CD8-positive, alpha-beta memory T cell (primary cell): ENCODE data around the gene SEC14L2. TPM values are rescaled to one million over a fixed set of nuclear protein-coding genes. Genes with fewer than 3 reads are reported as not detected.
A peak's percentile ranks its signal among the peaks of the same experiment; 100 is the strongest.
"Not testable (repeated sequence)": the region's sequence is repeated elsewhere in the genome, so short reads cannot be mapped to it uniquely, and the experiment has no call there.

Experiments
- CTCF ChIA-PET: fragments of 350-600 bp; sonication (Branson Sonifier 250); formaldehyde crosslinking; loops from one replicate; lab custom pipeline; 2021; ENCODE audit warnings: antibody characterized with exemption; lab: Charles Lee
- POLR2A ChIA-PET: fragments of 350-600 bp; sonication (Branson Sonifier 250); formaldehyde crosslinking; loops from one replicate; lab custom pipeline; 2021; ENCODE audit warnings: antibody characterized with exemption; lab: Charles Lee
- DNase-seq, 5 donors: peaks; one replicate each; pipeline versions ENCODE4 v3.0.0 to v3.0.0-alpha.2; 2020 to 2022; ENCODE audit warnings: mixed read lengths in 1 of 5
- H3K27ac ChIP-seq: one replicate; pipeline ENCODE4 v1.7.0; 2013; ENCODE audit warnings: low read depth, mild to moderate bottlenecking, low read length, moderate library complexity
- H3K27me3 ChIP-seq: 2 replicates; pipeline ENCODE4 v1.7.0; 2013; ENCODE audit warnings: low read length, mild to moderate bottlenecking; ENCODE audit not compliant: insufficient read depth, poor library complexity, severe bottlenecking
- H3K36me3 ChIP-seq: 2 replicates; pipeline ENCODE4 v1.7.0; 2013; ENCODE audit warnings: mild to moderate bottlenecking, low read length, moderate library complexity; ENCODE audit not compliant: insufficient read depth
- H3K4me1 ChIP-seq: 2 replicates; pipeline ENCODE4 v1.7.0; 2013; ENCODE audit warnings: mild to moderate bottlenecking, low read length, moderate library complexity; ENCODE audit not compliant: insufficient read depth
- H3K4me3 ChIP-seq: 2 replicates; pipeline ENCODE4 v1.7.0; 2013; ENCODE audit warnings: mild to moderate bottlenecking, low read length
- H3K9me3 ChIP-seq: 2 replicates; pipeline ENCODE4 v1.7.0; 2013; ENCODE audit warnings: mild to moderate bottlenecking, low read length
- H3K27ac Mint-ChIP-seq, 8 donors: one replicate each; pipeline ENCODE4 v1.8.0; 2020 to 2021; ENCODE audit warnings: mixed read lengths in 8 of 8, mild to moderate bottlenecking in 6 of 8, inconsistent platforms in 3 of 8, moderate library complexity in 3 of 8
- H3K27me3 Mint-ChIP-seq, 2 donors: one replicate each; pipeline ENCODE4 v1.8.0; 2020 to 2021; ENCODE audit warnings: mixed read lengths in 2 of 2, mild to moderate bottlenecking in 1 of 2, moderate library complexity in 1 of 2
- H3K36me3 Mint-ChIP-seq, 3 donors: one replicate each; pipeline ENCODE4 v1.8.0; 2020 to 2021; ENCODE audit warnings: mixed read lengths in 3 of 3, inconsistent platforms in 1 of 3, mild to moderate bottlenecking in 1 of 3
- H3K4me1 Mint-ChIP-seq, 3 donors: one replicate each; pipeline ENCODE4 v1.8.0; 2020 to 2021; ENCODE audit warnings: mixed read lengths in 3 of 3, inconsistent platforms in 1 of 3, mild to moderate bottlenecking in 1 of 3
- H3K4me3 Mint-ChIP-seq, 7 donors: one replicate each; pipeline ENCODE4 v1.8.0; 2020 to 2021; ENCODE audit warnings: mixed read lengths in 7 of 7, mild to moderate bottlenecking in 6 of 7, moderate library complexity in 4 of 7, inconsistent platforms in 2 of 7
- H3K9me3 Mint-ChIP-seq, 5 donors: one replicate each; pipeline ENCODE4 v1.8.0; 2020 to 2022; ENCODE audit warnings: mixed read lengths in 5 of 5, mild to moderate bottlenecking in 3 of 5, moderate library complexity in 2 of 5, inconsistent platforms in 1 of 5
- polyA plus RNA-seq: library from polyadenylated mRNA; unstranded; fragments of 300-500 nt; fragmentation: Illumina TruSeq; gene quantifications from one replicate; pipeline ENCODE4 v1.2.3, GENCODE V29; 2021
- total RNA-seq, 2 experiments: library from RNA; stranded (reverse); gene quantifications; one replicate each; pipeline ENCODE4 v1.2.3, GENCODE V29; 2021

SEC14L2 gene
- total and polyA plus RNA-seq, 3 experiments from 2014 or later, result 4.4 to 4.9 (median 4.6) TPM

DNA sequence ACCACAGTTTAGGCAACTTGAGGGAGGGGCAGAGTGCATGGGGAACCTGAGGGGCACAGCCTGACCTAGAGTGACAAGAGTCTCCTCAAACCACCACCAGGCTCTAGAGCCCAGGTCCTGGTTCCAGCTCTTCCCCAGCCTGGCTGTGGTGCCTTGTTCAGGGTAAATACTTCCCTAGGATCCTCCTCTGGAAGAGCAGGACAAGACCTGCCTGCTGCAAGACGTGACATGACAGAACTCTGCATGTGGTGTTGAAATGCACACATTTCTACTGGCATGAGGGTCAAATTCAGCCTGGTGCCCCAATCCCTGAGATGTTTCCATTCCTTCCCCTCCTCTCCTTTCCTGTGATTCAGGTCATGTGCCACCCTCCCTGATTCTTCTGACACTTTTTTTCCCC lies 3.3 kb downstream of the SEC14L2 start:
- ChIA-PET CTCF (interaction anchor here (1.3 kb wide), 1 partner anchor 111 kb away, joined by 3 read pairs; the partner anchor contains the start of gene CASTOR1), POLR2A (interaction anchor here (0.6 kb wide), 1 partner anchor 81 kb away, joined by 3 read pairs; no protein-coding TSS in a partner anchor)
- Histone ChIP-seq H3K4me1 (peaks cover 30% of the 10 kb centered on the region), H3K4me3 (no peak overlapping the region), H3K27ac (no peak overlapping the region), H3K36me3 (no peaks in the 10 kb centered on the region), H3K9me3 (no peaks in the 10 kb centered on the region), H3K27me3 (peaks cover 12% of the 10 kb centered on the region)
- Mint-ChIP-seq H3K36me3 (no peaks in the 10 kb centered on the region), H3K27me3 (peaks cover 14 to 27% of the 10 kb centered on the region in 2 donors), H3K4me3 (no peak overlapping the region), H3K27ac (no peak overlapping the region), H3K4me1 (peaks cover 24 to 31% (median 25%) of the 10 kb centered on the region in 3 donors), H3K9me3 (no peaks in the 10 kb centered on the region)
- no peak for DNase-seq

DNA sequence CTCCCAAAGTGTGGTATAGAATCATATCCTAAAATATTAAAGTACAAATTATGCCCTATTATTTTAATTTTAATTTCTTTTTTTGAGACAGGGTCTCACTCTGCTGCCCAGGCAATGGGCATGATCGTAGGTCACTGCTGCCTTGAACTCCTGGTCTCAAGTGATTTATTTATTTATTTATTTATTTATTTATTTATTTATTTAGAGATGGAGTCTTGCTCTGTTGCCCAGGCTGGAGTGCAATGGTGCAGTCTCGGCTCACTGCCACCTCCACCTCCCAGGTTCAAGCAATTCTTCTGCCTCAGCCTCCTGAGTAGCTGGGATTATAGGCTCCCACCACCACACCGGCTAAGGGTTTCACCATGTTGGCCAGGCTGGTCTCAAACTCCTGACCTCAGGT lies 4.2 kb downstream of the SEC14L2 start:
- peaks cover 22 to 27% (median 25%) of the 10 kb centered on the region in 3 donors for H3K4me1 Mint-ChIP-seq
- H3K4me3 Mint-ChIP-seq, H3K27ac ChIP-seq, H3K9me3 ChIP-seq, H3K36me3 ChIP-seq, CTCF ChIA-PET, H3K4me3 ChIP-seq, H3K27me3 ChIP-seq, POLR2A ChIA-PET, DNase-seq, H3K27ac Mint-ChIP-seq, H3K9me3 Mint-ChIP-seq, H3K36me3 Mint-ChIP-seq: not testable (repeated sequence)
- H3K27me3 Mint-ChIP-seq, result peaks cover 12 to 19% of the 10 kb centered on the region in 2 donors
- peaks cover 26% of the 10 kb centered on the region for H3K4me1 ChIP-seq

DNA sequence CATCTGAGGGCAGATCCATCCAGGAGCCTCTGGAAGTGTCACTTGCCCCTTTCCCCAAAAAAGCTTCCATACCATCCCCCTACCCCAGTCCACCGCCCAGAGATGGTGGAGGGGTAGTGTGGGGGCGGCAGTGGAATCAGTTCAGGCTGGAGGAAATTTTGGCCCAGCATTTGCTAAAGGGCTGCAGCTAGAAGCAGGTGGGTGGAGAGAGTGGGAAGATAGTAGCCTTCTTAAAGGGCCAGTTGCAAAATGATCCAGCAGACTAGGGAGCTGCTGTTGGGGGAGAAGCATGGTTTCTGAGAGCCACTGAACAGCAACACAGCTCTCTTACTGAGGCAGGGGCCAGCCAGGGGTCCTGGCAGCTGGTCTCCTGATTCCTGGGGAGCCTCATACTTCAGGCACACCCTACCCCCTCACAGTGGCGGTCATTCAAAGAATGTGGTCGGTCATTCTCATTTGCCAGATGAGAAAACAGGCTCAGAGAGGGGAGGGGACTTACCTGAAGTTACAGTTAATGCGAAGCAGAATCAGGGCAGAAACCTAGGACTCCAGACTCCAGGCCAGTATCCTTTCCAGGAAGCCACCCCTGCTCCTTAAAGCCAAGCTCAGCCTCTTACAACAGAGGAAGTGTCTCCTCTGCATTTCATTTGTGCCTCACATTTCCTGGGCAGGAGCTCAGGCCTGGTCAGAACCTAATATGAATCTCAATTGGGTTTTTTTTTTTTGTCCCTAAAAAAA lies 5.4 kb downstream of the SEC14L2 start:
- H3K4me3 ChIP-seq, result no peak overlapping the region
- no peaks in the 10 kb centered on the region for H3K9me3 Mint-ChIP-seq
- H3K27me3 ChIP-seq, result peaks cover 6% of the 10 kb centered on the region
- H3K4me1 Mint-ChIP-seq, result peaks cover 17% of the 10 kb centered on the region in 3 donors
- H3K27me3 Mint-ChIP-seq, result peaks cover 6 to 10% of the 10 kb centered on the region in 2 donors
- H3K9me3 ChIP-seq, result no peaks in the 10 kb centered on the region
- peaks cover 0 to 3% (median 0%) of the 10 kb centered on the region in 3 donors for H3K36me3 Mint-ChIP-seq
- peaks cover 18% of the 10 kb centered on the region for H3K4me1 ChIP-seq
- POLR2A ChIA-PET, result no interaction called here
- H3K27ac ChIP-seq, result no peak overlapping the region
- H3K27ac Mint-ChIP-seq, result peak overlapping the region in 1 of 8 donors; percentile 44
- no peak for DNase-seq
- H3K36me3 ChIP-seq, result no peaks in the 10 kb centered on the region
- CTCF ChIA-PET, result interaction anchor here (1.1 kb wide), 1 partner anchor 11 kb away, joined by 5 read pairs; no protein-coding TSS in a partner anchor
- H3K4me3 Mint-ChIP-seq, result no peak overlapping the region

DNA sequence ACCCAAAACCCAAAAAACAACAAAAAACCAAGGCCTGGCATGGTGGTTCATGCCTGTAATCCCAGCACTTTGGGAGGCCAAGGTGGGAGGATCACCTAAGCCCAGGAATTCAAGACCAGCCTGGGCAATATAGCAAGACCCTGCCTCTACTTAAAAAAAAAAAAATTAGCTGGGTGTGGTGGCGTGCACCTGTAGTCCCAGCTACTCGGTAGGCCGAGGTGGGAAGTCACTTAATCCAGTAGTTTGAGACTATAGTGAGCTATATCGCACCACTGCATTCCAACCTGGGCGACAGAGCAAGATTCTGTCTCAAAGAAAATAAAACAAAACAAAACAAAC lies 5.9 kb downstream of the SEC14L2 start:
- DNase-seq, H3K36me3 ChIP-seq, H3K27ac ChIP-seq, CTCF ChIA-PET, H3K9me3 Mint-ChIP-seq, H3K9me3 ChIP-seq, H3K36me3 Mint-ChIP-seq, H3K4me3 Mint-ChIP-seq, H3K27me3 ChIP-seq, H3K27ac Mint-ChIP-seq, H3K4me3 ChIP-seq, H3K27me3 Mint-ChIP-seq: not testable (repeated sequence)
- peaks cover 14% of the 10 kb centered on the region in 3 donors for H3K4me1 Mint-ChIP-seq
- POLR2A ChIA-PET, result interaction anchor here (1.0 kb wide), 1 partner anchor 22 kb away, joined by 3 read pairs; no protein-coding TSS in a partner anchor
- peaks cover 13% of the 10 kb centered on the region for H3K4me1 ChIP-seq

DNA sequence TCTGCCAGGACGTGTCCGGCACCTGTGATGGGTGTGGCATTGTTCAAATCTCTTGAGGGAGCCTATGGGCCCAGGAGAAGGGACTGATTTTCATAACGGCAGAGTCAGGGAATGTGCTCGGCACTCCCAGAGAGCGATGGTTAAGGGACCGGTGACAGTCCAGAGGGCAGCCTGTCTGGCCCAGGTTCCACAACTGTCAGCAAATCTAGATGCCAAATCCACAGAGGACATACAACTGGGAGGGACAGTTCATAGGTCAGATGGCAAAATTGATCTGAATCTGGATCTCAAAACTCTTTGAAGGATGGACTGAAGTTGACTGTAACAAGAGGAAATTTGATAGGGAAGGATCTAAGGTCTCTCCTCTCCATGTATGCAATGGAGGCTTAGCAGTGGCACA lies 7.5 kb downstream of the SEC14L2 start:
- Histone ChIP-seq H3K4me1 (no peaks in the 10 kb centered on the region), H3K27ac (no peak overlapping the region), H3K9me3 (no peaks in the 10 kb centered on the region), H3K36me3 (no peaks in the 10 kb centered on the region), H3K27me3 (no peaks in the 10 kb centered on the region), H3K4me3 (no peak overlapping the region)
- CTCF ChIA-PET, result no interaction called here
- no peaks in the 10 kb centered on the region for H3K4me1 Mint-ChIP-seq
- H3K27ac Mint-ChIP-seq, result peak overlapping the region in 3 of 8 donors; percentile 43 to 50 (median 46)
- DNase-seq, result no peak
- no peaks in the 10 kb centered on the region for H3K9me3 Mint-ChIP-seq
- H3K27me3 Mint-ChIP-seq, result no peaks in the 10 kb centered on the region
- no peak overlapping the region for H3K4me3 Mint-ChIP-seq
- POLR2A ChIA-PET, result no interaction called here
- peaks cover 0 to 4% (median 2%) of the 10 kb centered on the region in 3 donors for H3K36me3 Mint-ChIP-seq

DNA sequence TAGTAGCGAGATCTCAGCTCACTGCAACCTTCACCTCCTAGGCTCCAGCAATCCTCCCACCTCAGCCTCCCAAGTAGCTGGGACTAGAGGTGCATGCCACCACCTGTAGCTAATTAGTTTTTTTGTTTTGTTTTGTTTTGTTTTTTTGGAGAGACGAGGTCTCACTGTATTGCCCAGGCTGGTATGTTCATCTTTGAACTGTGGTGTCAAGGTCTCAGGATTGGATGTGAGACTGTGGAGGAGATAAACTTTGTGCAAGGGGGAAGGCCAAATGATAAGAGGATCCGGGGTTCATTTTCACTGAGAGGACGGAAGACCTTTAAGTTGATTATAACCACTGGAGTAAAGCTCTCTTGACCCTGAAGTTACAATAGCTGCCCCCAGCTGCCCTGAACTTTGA lies 8.9 kb downstream of the SEC14L2 start:
- Histone ChIP-seq H3K27ac (no peak overlapping the region), H3K9me3 (no peaks in the 10 kb centered on the region), H3K4me3 (no peak overlapping the region), H3K36me3 (no peaks in the 10 kb centered on the region), H3K4me1 (no peaks in the 10 kb centered on the region), H3K27me3 (no peaks in the 10 kb centered on the region)
- Mint-ChIP-seq H3K4me1 (no peaks in the 10 kb centered on the region), H3K4me3 (no peak overlapping the region), H3K36me3 (peaks cover 0 to 6% (median 3%) of the 10 kb centered on the region in 3 donors), H3K27ac (peak overlapping the region in 1 of 8 donors; percentile 43), H3K9me3 (no peaks in the 10 kb centered on the region), H3K27me3 (no peaks in the 10 kb centered on the region)
- ChIA-PET POLR2A (no interaction called here), CTCF (interaction anchor here (0.9 to 1.7 kb wide), 3 partner anchors 21 to 115 kb away, joined by 3 read pairs; no protein-coding TSS in a partner anchor)
- DNase-seq, result no peak

DNA sequence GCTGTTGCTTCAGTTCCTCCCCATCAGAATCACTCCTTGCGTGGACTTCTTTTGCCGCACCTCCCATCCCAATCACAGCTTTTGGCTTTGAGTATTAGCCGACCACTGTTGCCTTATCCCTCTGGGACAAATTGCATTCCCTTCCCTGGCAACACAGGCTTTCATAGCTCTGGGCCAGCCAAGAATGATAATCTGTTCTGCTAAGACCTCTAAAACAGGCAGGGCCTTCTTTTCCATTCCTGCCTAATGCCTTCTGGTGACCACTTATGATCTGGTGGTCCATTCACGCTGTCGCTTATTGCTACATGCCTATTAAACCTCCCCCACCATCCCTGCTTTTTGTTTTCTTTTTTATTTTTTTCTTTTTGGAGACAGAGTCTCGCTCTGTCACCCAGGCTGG lies 9.6 kb downstream of the SEC14L2 start:
- CTCF ChIA-PET, result interaction anchor here (0.9 to 1.7 kb wide), 2 partner anchors 20 to 116 kb away, joined by 3 read pairs; no protein-coding TSS in a partner anchor
- Mint-ChIP-seq H3K27me3 (no peaks in the 10 kb centered on the region), H3K4me1 (no peaks in the 10 kb centered on the region), H3K9me3 (no peaks in the 10 kb centered on the region), H3K27ac (peak overlapping the region in 2 of 8 donors; percentile 55 to 59), H3K4me3 (no peak overlapping the region), H3K36me3 (peaks cover 0 to 6% (median 5%) of the 10 kb centered on the region in 3 donors)
- Histone ChIP-seq H3K27ac (no peak overlapping the region), H3K4me3 (no peak overlapping the region), H3K4me1 (no peaks in the 10 kb centered on the region), H3K36me3 (no peaks in the 10 kb centered on the region), H3K27me3 (no peaks in the 10 kb centered on the region), H3K9me3 (no peaks in the 10 kb centered on the region)
- DNase-seq, result no peak
- POLR2A ChIA-PET, result no interaction called here

DNA sequence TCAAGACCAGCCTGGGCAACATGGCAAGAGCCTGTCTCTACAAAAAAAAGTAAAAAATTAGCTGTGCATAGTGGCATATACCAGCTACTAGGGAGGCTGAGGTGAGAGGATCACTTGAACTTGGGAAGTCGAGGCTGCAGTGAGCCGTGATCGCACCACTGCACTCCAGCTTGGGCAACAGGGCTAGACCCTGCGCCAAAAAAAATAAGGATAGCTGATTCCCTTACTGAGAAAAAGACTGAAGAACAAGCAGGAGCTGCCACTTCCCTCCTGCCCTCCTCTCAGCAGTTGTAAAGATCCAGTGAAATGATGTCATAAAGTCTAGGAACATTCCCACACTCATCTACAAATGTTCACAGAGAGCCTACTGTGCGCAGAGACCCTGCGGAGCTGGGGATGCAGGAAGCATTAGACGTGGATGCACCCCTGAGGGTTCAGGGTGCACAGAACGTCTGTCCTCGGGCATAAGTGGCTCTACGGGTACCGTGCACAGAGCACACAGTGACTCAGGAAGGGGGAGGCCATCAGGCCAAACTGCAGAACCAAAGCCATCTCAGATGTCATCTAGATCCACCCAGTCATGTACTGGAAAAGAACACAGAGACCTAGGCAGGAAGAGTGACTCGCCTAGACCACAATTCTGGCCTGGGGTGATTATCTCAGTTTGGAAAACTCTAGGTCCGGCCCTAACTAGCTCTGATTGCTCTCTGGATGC lies 11.7 kb downstream of the SEC14L2 start:
- no peaks in the 10 kb centered on the region for H3K27me3 Mint-ChIP-seq
- no peak overlapping the region for H3K27ac ChIP-seq
- H3K9me3 Mint-ChIP-seq, result no peaks in the 10 kb centered on the region
- H3K9me3 ChIP-seq, result no peaks in the 10 kb centered on the region
- DNase-seq, result no peak
- CTCF ChIA-PET, result no interaction called here
- no peak overlapping the region for H3K4me3 ChIP-seq
- H3K27me3 ChIP-seq, result no peaks in the 10 kb centered on the region
- H3K27ac Mint-ChIP-seq, result peak overlapping the region in 1 of 8 donors; percentile 7
- no peak overlapping the region for H3K4me3 Mint-ChIP-seq
- H3K4me1 Mint-ChIP-seq, result no peaks in the 10 kb centered on the region
- POLR2A ChIA-PET, result no interaction called here
- peaks cover under 1% of the 10 kb centered on the region for H3K4me1 ChIP-seq
- peaks cover 0 to 13% (median 8%) of the 10 kb centered on the region in 3 donors for H3K36me3 Mint-ChIP-seq
- H3K36me3 ChIP-seq, result no peaks in the 10 kb centered on the region
